ENCODE results near the gene INHBE. TPM values are rescaled to one million over a fixed set of nuclear protein-coding genes. Genes with fewer than 3 reads are reported as not detected.
"Not testable (repeated sequence)": the region's sequence is repeated elsewhere in the genome, so short reads cannot be mapped to it uniquely, and the experiment has no call there.

The INHBE gene, protein sequence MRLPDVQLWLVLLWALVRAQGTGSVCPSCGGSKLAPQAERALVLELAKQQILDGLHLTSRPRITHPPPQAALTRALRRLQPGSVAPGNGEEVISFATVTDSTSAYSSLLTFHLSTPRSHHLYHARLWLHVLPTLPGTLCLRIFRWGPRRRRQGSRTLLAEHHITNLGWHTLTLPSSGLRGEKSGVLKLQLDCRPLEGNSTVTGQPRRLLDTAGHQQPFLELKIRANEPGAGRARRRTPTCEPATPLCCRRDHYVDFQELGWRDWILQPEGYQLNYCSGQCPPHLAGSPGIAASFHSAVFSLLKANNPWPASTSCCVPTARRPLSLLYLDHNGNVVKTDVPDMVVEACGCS
- not detected for total RNA-seq
- long read RNA-seq = 0 reads

DNA sequence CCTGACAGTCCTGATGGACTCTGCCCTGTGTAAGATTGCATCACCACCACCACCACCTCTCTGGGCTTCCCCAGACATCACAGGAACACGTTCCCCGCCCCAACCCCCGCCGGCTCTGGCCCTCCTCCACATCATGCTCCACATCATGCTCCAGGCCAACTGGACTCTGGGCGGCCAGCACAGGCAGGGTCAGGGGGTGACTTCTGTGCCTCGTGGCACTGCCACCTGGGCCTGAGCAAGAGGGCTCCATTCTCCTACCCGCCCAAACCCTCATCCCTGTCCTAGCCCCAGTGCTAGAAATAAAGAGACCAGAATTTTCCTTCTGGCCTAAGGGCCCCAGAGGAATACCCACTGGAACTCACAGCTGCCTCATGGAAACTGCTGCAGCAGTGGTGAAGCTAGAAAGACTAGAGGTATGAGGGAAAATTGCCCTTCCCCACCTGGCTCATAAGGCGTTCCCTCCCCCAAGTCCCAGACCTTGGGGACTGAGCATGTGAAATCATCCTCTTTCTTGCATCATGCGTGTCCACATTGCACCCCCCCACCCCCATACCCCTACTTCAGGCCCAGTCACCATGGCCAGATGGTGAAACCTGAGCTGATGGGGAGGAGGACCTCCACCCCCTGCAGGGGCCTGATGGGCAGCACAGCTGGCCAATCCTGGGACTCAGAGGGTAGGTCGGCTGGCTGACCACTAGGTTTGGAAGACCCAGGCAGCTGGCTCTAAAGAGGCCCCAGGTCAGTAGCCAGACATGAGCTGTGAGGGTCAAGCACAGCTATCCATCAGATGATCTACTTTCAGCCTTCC lies at the start of gene INHBE:
TSS of gene INHBE (plus strand) at position 742 of the 808 bp plus-strand sequence. CDS start 230 bp downstream, outside the sequence.
- DNase-seq (no peak), ATAC-seq (ENCODE audit: poor library complexity) (no peak)
- intact Hi-C loops (cut with DNase I) = no loop called here

DNA sequence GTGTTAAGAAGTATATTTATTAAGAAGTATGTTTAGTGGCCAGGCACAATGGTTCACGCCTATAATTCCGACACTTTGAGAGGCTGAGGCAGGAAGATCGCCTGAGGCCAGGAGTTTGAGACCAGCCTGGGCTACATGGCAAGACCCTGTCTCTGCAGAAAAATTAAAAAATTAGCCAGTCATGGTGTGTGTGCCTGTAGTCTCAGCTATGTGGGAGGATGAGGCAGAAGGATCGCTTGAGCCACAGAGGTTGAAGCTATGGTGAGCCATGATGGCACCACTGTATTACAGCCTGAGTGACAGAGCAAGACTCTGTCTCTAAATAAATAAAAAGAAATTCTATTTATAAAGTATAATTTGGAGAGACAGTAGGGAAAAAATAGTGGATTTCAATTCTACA lies 44.6 kb upstream of the INHBE start:
- intact Hi-C loops (cut with DNase I) = no loop called here
- DNase-seq (no peak), ATAC-seq (ENCODE audit: poor library complexity) (no peak)

DNA sequence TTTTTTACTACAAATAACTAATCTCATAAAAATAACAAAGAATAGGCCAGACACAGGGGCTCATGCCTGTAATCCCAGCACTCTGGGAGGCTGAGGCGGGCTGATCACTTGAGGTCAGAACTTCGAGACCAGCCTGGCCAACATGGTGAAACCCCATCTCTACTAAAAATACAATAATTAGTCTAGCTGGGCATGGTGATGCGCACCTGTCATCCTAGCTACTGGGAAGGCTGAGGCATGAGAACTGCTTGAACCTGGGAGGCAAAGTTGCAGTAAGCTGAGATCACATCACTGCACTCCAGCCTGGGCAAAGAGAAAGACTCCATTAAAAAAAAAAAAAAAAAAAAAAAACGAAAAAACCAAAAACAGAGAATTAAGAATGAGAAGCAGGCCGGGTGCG lies 40.9 kb upstream of the INHBE start:
- DNase-seq; intact Hi-C loops (cut with DNase I); ATAC-seq (ENCODE audit: poor library complexity): not testable (repeated sequence)

DNA sequence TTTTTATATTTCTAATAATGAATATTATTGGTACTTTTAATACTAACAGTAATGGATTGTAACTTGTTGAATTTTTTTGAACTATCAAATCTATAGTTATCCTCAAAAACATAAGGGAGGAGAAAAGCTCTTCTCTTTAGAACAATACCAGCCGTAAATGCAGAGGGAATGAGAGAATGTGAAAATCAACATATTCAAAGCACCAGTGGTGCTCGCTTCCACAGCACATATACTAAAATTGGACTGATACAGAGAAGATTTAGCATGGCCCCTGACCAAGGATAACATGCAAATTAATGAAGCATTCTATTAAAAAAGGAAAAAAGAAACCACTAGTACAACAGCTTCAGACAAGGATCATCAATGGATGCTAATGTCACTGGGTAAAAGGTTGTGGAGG lies 40.0 kb upstream of the INHBE start:
- DNase-seq (no peak), ATAC-seq (ENCODE audit: poor library complexity) (no peak)
- intact Hi-C loops (cut with DNase I) = no loop called here

DNA sequence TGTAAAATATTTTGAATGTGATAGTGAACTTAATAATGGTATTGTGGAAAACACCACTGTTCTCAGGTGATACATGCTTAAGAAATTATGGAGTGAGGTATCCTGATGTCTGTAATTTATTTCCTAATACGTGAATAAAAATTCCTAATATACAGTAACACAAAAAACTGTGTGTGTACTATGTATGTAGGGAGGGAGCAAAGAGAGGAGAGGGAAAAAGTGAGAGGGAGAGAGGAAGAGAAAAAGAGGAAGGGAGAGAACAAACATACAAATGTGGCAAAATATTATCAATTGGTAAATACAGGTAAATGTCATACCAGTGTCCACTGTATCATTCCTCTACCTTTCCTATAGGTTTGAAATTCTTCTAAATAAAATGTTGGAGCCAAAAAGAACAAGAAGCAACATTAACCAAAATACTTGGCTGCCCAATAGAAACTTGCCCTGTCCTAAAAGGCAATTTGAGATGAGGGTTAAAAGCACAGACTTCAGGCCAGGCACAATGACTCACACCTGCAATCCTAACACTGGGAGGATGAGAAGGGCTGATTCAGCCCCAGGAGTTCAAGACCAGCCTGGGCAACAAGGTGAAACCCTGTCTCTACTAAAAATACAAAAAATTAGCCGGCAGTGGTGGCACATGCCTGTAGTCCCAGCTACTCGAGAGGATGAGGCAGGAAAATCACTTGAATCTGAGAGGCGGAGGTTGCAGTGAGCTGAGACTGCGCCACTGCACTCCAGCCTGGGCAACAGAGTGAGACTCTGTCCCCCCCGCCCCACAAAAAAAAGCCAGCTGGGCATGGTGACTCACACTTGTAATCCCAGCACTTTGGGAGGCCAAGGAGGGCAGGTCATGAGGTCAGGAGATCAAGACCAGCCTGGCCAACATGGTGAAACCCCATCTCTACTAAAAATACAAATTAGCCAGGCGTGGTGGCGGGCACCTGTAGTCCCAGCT lies 38.8 kb upstream of the INHBE start:
- ATAC-seq (ENCODE audit: poor library complexity) = no peak
- no peak for DNase-seq

DNA sequence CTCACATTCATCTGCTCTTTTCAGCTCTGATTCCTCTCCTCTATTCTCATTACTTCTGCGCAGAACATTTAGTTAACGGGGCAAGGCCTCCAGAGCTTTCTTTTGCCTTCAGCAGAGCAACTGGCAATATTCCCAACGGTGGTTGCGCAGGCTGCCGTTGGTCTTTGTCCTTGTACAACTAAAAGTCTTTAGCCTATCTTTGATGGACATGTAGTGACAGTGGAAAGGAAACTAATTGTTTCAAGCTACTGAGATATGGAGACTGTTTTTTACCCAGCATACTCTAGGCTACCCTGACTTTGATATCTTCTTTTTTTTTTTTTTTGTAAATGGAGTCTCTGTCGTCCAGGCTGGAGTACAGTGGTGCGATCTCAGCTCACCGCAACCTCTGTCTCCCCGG lies 36.9 kb upstream of the INHBE start:
- ATAC-seq (ENCODE audit: poor library complexity) (peak; percentile 52), DNase-seq (peak; percentile 50)
- intact Hi-C loops (cut with DNase I) = no loop called here

More for the DNA sequence above, 38.8 kb upstream of the INHBE start:
- intact Hi-C loops (cut with DNase I) = no loop called here

DNA sequence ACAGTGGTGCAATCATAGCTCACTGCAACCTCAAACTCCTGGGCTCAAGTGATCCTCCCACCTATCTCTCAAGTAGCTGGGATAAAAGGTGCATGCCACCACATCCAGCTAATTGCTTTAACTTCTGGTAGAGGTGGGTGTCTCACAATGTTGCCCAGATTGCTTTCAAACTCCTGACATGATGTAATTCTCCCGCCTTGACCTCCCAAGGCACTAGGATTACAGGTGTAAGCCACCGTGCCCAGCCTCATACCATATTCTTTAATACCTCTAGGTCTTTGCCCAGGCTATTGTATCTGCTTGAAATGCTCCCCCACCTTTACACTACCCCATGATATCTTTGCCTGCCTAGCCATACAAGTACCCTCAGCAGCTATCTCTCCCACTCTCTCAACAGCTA lies 35.6 kb upstream of the INHBE start:
- DNase-seq = no peak
- no peak for ATAC-seq (ENCODE audit: poor library complexity)
- intact Hi-C loops (cut with DNase I) = no loop called here

DNA sequence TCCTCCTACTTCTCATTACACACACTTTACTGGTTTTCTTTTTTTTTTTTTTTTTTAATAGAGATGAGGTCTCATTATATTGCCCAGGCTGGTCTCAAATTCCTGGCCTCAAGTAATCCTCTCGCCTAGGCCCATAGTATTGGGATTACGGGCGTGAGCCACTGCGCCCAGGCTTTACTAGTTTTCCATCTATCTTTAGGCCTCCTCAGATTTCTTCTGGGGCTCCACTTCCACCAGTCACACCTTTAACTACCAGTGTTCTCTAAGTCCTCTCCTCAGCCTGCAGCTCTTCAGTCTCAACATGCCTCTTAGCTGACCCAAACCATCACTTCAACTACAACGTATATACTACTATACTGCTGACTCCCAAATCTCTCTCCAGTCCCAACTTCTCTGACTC lies 34.6 kb upstream of the INHBE start:
- DNase-seq = no peak
- ATAC-seq (ENCODE audit: poor library complexity) = no peak
- intact Hi-C loops (cut with DNase I) = no loop called here

DNA sequence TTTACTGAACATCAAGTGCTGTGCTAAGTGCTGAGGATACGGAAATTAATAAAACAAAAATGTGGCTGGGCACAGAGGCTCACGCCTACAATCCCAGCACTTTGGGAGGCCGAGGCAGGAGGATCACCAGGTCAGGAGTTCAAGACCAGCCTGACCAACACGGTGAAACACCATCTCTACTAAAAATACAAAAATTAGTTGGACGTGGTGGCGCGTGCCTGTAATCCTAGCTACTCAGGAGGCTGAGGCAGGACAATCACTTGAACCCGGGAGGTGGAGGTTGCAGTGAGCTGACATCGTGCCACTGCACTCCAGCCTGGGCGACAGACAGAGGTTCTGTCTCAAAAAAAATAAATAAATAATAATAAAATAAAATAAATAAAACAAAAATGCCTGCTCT lies 28.2 kb upstream of the INHBE start:
- intact Hi-C loops (cut with DNase I); DNase-seq; ATAC-seq (ENCODE audit: poor library complexity): not testable (repeated sequence)

DNA sequence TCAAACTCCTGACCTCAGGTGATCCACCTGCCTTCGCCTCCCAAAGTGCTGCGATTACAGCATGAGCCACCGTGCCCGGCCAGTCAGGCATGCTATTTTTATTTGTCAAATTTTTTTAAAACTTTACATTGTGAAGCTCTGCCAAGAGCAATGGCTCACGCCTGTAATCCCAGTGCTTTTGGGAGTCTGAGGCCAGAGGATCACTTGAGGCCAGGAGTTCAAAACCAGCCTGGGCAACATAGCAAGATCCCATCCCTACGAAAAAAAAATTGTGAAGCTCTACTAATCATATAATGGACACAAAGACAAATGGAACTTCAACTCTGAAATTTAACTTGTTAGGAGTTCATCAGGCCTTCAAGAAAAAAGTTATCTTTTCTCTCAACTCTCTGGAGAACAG lies 26.1 kb upstream of the INHBE start:
- ATAC-seq (ENCODE audit: poor library complexity) (no peak), DNase-seq (no peak)
- intact Hi-C loops (cut with DNase I) = no loop called here

DNA sequence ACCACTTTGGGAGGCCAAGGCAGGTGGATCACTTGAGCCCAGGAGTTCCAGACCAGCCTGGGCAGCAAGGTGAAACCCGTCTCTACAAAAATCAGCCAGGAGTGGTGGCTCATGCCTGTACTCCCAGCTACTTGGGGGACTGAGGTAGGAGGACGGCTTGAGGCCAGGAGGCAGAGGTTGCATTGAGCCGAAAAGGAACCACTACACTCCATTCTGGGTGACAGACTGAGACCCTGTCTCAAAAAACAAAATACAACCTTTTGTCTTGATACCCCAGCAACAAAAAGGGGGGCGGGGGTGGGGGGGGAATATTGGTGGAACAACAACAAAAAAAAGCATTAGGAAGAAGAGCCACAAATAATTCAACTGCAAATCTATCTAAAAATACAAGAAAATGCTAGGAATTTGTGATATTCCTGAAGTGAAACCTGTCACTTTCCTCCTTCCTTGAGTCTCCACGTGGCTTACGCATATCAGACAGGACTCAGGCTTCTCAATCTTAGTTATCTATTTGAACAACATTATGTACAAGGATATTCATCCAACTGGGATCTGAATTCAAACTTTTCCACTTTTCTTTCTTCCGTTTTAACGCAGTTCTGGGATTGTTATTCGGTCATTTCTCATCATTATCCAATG lies 25.5 kb upstream of the INHBE start:
- ATAC-seq (ENCODE audit: poor library complexity) (no peak), DNase-seq (no peak)
- intact Hi-C loops (cut with DNase I) = no loop called here

DNA sequence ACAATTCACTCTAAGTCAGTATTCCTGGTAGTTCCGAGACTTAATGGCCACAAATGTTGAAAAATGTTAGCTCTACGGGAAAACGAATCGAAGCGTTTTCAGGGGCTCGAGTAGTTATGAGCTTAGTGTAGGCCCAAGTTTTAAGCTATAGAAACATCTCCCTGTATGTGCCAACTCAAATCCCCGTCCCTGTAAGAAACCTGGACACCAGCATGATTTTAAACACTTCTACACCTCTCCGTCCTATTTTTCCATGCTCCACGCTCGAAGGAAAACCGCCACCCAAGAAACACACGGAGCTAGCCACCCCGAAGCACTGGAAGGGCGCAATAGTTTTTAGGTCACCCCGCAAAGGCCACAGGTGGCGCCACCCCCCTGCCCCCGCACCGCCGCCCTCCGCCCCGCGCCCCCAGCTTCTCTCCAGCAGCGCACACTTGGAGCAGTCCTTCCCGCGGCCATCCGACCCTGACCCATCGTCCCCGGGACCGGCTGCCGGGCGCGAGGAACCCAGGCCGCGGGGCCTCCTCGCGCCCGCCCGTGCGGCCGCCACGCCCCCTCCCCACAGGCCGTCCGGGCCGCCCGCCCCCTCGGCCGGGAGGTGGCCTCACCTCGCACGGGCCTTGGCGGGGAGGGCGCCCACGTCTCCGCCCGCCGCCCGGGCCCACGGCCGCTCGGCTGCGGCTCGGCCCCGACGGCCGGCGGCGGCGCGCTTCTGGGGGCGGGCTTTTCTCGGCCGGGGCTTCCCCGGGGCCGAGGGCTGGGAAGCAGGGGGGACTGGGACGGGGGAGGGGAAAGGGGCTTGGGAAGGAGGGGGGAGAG lies 24.8 kb upstream of the INHBE start:
- DNase-seq = peak; percentile 69
- ATAC-seq (ENCODE audit: poor library complexity) = peak; percentile 78
- intact Hi-C loops (cut with DNase I) = no loop called here

DNA sequence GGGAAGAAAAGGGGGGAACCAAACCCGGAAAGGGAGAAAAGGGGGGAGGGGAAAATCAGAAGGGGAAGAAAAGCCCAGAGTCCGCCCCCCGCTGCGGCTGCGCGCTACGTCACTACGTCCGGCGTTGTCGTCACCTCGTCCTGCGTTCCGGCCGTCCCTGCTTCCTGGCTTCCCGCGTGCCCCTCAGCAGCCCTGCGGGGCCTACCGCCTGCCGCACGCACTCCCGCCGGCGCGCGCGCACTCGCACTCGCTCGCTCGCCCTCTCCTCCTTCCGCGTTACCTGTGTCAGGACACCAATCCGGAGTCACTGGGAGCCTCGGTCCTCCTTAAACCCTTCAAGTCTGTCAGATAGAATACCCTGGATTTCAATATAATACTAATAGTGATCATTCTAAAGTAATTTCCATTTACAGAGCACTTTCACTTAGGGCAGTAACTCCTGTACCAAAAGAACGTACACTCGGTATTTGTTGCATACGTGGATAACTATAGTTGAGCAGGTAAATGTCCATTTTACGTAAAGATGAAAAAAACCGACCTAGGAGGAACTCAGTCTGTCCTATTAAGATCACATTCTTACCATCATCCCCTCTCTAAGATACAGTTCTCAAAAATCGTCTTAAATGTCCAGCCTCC lies 24.1 kb upstream of the INHBE start, which contains the start of gene R3HDM2:
TSS of gene R3HDM2 (minus strand) at position 113 of the 636 bp plus-strand sequence. CDS start 120,615 bp downstream, outside the sequence.
- intact Hi-C loops (cut with DNase I) = no loop called here
- ATAC-seq (ENCODE audit: poor library complexity) = peak; percentile 98
- DNase-seq = peak; percentile 98

DNA sequence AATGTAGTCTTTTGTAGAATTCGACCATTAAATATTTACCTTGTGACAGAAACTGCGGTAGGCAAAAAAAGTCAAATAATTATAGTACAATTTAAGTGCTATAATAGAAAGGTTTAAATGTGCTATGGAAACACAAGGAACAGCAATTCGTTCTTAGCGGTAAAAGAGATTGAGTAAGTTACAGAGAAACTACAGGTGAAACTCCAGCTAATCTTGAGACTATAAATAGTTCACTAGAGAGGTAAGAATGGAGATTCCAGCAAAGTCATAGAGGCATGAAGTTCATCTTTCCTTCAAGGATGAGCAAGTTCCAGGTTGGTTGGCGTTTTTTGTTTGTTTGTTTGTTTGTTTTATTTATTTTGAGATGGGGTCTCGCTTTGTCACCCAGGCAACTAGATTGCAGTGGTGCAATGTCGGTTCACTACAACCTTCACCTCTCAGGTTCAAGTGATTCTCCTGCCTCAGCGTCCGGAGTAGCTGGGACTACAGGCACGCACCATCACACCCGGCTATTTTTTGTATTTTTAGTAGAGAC lies 23.4 kb upstream of the INHBE start:
- intact Hi-C loops (cut with DNase I) = no loop called here
- no peak for DNase-seq
- no peak for ATAC-seq (ENCODE audit: poor library complexity)

DNA sequence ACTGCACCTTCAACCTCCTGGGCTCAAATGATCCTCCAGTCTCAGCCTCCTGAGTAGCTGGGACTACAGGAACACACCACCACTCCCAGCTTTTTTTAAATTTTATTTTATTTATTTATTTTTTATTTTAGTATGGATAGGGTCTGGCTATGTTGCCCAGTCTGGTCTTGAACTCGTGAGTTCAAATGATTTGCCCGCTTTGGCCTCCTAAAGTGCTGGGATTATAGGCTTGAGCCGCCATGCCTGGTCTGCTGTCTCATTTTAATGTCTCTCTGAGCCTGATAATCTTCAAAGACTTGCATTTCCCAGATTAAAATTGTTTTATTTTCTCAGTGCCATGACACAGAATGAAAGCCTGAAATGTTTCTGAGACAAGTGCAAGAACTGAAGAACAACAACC lies 21.7 kb upstream of the INHBE start:
- DNase-seq (no peak), ATAC-seq (ENCODE audit: poor library complexity) (no peak)
- intact Hi-C loops (cut with DNase I) = no loop called here

DNA sequence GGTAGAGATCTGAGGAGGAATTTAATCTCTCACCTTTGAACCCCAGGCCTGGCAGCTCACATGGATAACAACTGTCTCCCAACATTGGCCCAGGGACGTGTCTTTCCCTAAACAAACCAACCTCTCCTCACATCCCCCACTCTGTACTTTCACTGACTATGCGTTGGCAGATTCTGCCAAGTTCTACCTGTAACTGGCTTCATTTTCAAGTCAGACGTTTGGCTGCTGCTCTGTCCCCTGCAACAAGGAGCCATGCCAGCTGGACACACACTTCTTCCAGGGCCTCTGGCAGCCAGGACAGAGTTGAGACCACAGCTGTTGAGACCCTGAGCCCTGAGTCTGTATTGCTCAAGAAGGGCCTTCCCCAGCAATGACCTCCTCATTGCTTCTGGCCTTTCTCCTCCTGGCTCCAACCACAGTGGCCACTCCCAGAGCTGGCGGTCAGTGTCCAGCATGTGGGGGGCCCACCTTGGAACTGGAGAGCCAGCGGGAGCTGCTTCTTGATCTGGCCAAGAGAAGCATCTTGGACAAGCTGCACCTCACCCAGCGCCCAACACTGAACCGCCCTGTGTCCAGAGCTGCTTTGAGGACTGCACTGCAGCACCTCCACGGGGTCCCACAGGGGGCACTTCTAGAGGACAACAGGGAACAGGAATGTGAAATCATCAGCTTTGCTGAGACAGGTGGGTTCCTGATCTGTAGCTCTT lies 20.4 kb upstream of the INHBE start, which contains the start of gene INHBC:
TSS of gene INHBC (plus strand) at position 268 of the 707 bp plus-strand sequence. CDS start at position 371, 103 bp downstream.
- no peak for ATAC-seq (ENCODE audit: poor library complexity)

More for the DNA sequence above, 20.4 kb upstream of the INHBE start, which contains the start of gene INHBC:
- intact Hi-C loops (cut with DNase I) = no loop called here
- DNase-seq = no peak
